Hepatocyte (in vitro differentiated cells): ENCODE measurements around the gene PACSIN3.

Source experiments
- CTCF ChIP-seq: fragments of 200-600 bp; sonication (generic); IDR thresholded peaks from 2 replicates; pipeline ENCODE4 v1.5.1; 2016; ENCODE audit warnings: antibody characterized with exemption, mild to moderate bottlenecking; ENCODE audit not compliant: poor library complexity
- EZH2 ChIP-seq: fragments of 200-600 bp; sonication (generic); IDR thresholded peaks from 2 replicates; pipeline ENCODE4 v1.6.1; 2016; ENCODE audit warnings: antibody characterized with exemption, mild to moderate bottlenecking, borderline replicate concordance

DNA sequence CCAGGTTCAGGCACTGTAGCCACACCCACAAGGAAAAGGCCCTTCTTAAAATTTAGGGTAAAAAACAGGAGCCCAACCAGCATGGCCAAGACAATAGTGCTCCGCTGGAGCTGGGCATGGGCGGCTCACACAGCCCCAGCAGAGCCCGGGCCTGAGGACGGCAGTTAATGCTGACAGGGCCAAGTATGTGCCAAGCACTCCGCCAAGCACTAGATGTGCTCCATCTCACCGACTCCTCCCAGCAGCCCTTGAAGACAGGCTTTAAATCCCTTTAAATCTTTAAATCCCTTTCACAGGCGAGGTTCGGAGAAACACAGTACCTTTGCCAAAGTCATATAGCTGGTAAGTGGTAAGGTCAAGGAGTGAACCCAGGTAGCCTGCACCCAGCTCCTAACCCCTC lies 14.4 kb downstream of the PACSIN3 start:
- TF ChIP-seq CTCF, result no peak
- TF ChIP-seq EZH2, result no peak
